ENCODE results near the gene TRNAU1AP. TPM values are rescaled to one million over a fixed set of nuclear protein-coding genes. Genes with fewer than 3 reads are reported as not detected.
"Not testable (repeated sequence)": the region's sequence is repeated elsewhere in the genome, so short reads cannot be mapped to it uniquely, and the experiment has no call there.

The TRNAU1AP gene
- total RNA-seq, 2 experiments from 2014 or later, result 69.3 to 70.6 TPM

GRCh38 chr1:28565040-28565439 lies 12.2 kb downstream of the TRNAU1AP start:
- peaks cover 54% of the 10 kb centered on the region for H3K36me3 Mint-ChIP-seq (ENCODE audit: low read depth)
- H3K27ac Mint-ChIP-seq, result no peak overlapping the region
- DNase-seq, result no peak
- POLR2A ChIA-PET, result interaction anchor here (1.0 kb wide), 1 partner anchor 12 kb away, joined by 3 read pairs; the partner anchor contains the start of gene TRNAU1AP
- CTCF ChIA-PET, result interaction anchor here (1.5 to 2.2 kb wide), 2 partner anchors 14 to 16 kb away, joined by 6 to 8 read pairs; no protein-coding TSS in a partner anchor
- no peak overlapping the region for H3K4me3 Mint-ChIP-seq
- no peaks in the 10 kb centered on the region for H3K9me3 Mint-ChIP-seq
- no peaks in the 10 kb centered on the region for H3K4me1 Mint-ChIP-seq
- H3K27me3 Mint-ChIP-seq, result no peaks in the 10 kb centered on the region

- no peaks in the 10 kb centered on the region for H3K27me3 Mint-ChIP-seq
- POLR2A ChIA-PET, result interaction anchor here (0.6 kb wide), 1 partner anchor 158 kb away, joined by 8 read pairs; no protein-coding TSS in a partner anchor
- peaks cover 49% of the 10 kb centered on the region for H3K36me3 Mint-ChIP-seq (ENCODE audit: low read depth)
- no peak for DNase-seq
- CTCF ChIA-PET, result interaction anchor here (0.6 to 2.2 kb wide), 3 partner anchors 13 to 249 kb away, joined by 3 to 8 read pairs (median 6); no protein-coding TSS in a partner anchor
- H3K4me3 Mint-ChIP-seq, result no peak overlapping the region
- H3K27ac Mint-ChIP-seq, result no peak overlapping the region
- H3K9me3 Mint-ChIP-seq, result no peaks in the 10 kb centered on the region
- no peaks in the 10 kb centered on the region for H3K4me1 Mint-ChIP-seq
Observed at GRCh38 chr1:28565726-28566125, 12.8 kb downstream of the TRNAU1AP start.

GRCh38 chr1:28566931-28567330 lies 14.0 kb downstream of the TRNAU1AP start:
- Mint-ChIP-seq H3K9me3 (no peaks in the 10 kb centered on the region), H3K27ac (peak overlapping the region; percentile 37), H3K36me3 (ENCODE audit: low read depth) (peaks cover 49% of the 10 kb centered on the region), H3K4me1 (no peaks in the 10 kb centered on the region), H3K27me3 (no peaks in the 10 kb centered on the region), H3K4me3 (no peak overlapping the region)
- ChIA-PET CTCF (interaction anchor here (0.5 to 0.9 kb wide), 3 partner anchors 13 to 213 kb away, joined by 3 to 4 read pairs (median 4); no protein-coding TSS in a partner anchor), POLR2A (no interaction called here)
- no peak for DNase-seq

- H3K4me1 Mint-ChIP-seq, result no peaks in the 10 kb centered on the region
- H3K4me3 Mint-ChIP-seq, result no peak overlapping the region
- no peaks in the 10 kb centered on the region for H3K9me3 Mint-ChIP-seq
Observed at GRCh38 chr1:28571911-28572310, 19.0 kb downstream of the TRNAU1AP start.

GRCh38 chr1:28572891-28573290 lies 20.0 kb downstream of the TRNAU1AP start:
- DNase-seq, POLR2A ChIA-PET, H3K27ac Mint-ChIP-seq, H3K27me3 Mint-ChIP-seq, H3K4me1 Mint-ChIP-seq, H3K9me3 Mint-ChIP-seq, H3K4me3 Mint-ChIP-seq: not testable (repeated sequence)
- CTCF ChIA-PET, result interaction anchor here (0.6 to 0.9 kb wide), 3 partner anchors 8 to 209 kb away, joined by 3 to 5 read pairs (median 3); partner anchors contain the start of gene RAB42
- H3K36me3 Mint-ChIP-seq (ENCODE audit: low read depth), result peaks cover 35% of the 10 kb centered on the region

More at GRCh38 chr1:28571911-28572310, 19.0 kb downstream of the TRNAU1AP start:
- Mint-ChIP-seq H3K27ac (no peak overlapping the region), H3K27me3 (no peaks in the 10 kb centered on the region), H3K36me3 (ENCODE audit: low read depth) (peaks cover 32% of the 10 kb centered on the region)
- no peak for DNase-seq
- POLR2A ChIA-PET, result no interaction called here
- CTCF ChIA-PET, result interaction anchor here (0.9 to 1.5 kb wide), 3 partner anchors 10 to 19 kb away, joined by 3 to 8 read pairs (median 6); partner anchors contain the start of gene TRNAU1AP

- no peak for DNase-seq
- peaks cover 34% of the 10 kb centered on the region for H3K36me3 Mint-ChIP-seq (ENCODE audit: low read depth)
Observed at GRCh38 chr1:28573564-28573963, 20.7 kb downstream of the TRNAU1AP start.

GRCh38 chr1:28577052-28577678 lies 24.3 kb downstream of the TRNAU1AP start:
- ChIA-PET CTCF (interaction anchor here (1.0 to 1.6 kb wide), 5 partner anchors 13 to 159 kb away, joined by 3 to 4 read pairs (median 3); partner anchors contain the start of gene YTHDF2), POLR2A (no interaction called here)
- Mint-ChIP-seq H3K27me3 (no peaks in the 10 kb centered on the region), H3K27ac (peak overlapping the region; percentile 3), H3K4me1 (peaks cover 29% of the 10 kb centered on the region), H3K4me3 (no peak overlapping the region), H3K9me3 (no peaks in the 10 kb centered on the region), H3K36me3 (ENCODE audit: low read depth) (peaks cover 50% of the 10 kb centered on the region)
- no peak for DNase-seq

More at GRCh38 chr1:28573564-28573963, 20.7 kb downstream of the TRNAU1AP start:
- CTCF ChIA-PET, result interaction anchor here (0.7 kb wide), 1 partner anchor 19 kb away, joined by 3 read pairs; the partner anchor contains the start of gene RAB42
- H3K4me3 Mint-ChIP-seq, result no peak overlapping the region
- H3K9me3 Mint-ChIP-seq, result no peaks in the 10 kb centered on the region
- peaks cover 9% of the 10 kb centered on the region for H3K4me1 Mint-ChIP-seq
- POLR2A ChIA-PET, result no interaction called here
- H3K27me3 Mint-ChIP-seq, result no peaks in the 10 kb centered on the region
- H3K27ac Mint-ChIP-seq, result no peak overlapping the region

GRCh38 chr1:28577738-28578536 lies 25.1 kb downstream of the TRNAU1AP start:
- Mint-ChIP-seq H3K36me3 (ENCODE audit: low read depth) (peaks cover 50% of the 10 kb centered on the region), H3K4me1 (peaks cover 31% of the 10 kb centered on the region), H3K27me3 (no peaks in the 10 kb centered on the region), H3K9me3 (no peaks in the 10 kb centered on the region), H3K27ac (peak overlapping the region; percentile 58), H3K4me3 (no peak overlapping the region)
- ChIA-PET POLR2A (no interaction called here), CTCF (interaction anchor here (1.2 to 1.9 kb wide), 6 partner anchors 8 to 159 kb away, joined by 3 to 6 read pairs (median 4); partner anchors contain the start of gene YTHDF2)
- no peak for DNase-seq

GRCh38 chr1:28578696-28579218 lies 25.9 kb downstream of the TRNAU1AP start:
- DNase-seq, result no peak
- H3K27ac Mint-ChIP-seq, result peak overlapping the region; percentile 58
- no peak overlapping the region for H3K4me3 Mint-ChIP-seq
- ChIA-PET POLR2A (no interaction called here), CTCF (interaction anchor here (1.0 to 2.1 kb wide), 4 partner anchors 9 to 158 kb away, joined by 3 to 8 read pairs (median 6); partner anchors contain the start of genes TRNAU1AP and YTHDF2)
- H3K9me3 Mint-ChIP-seq, result no peaks in the 10 kb centered on the region
- no peaks in the 10 kb centered on the region for H3K27me3 Mint-ChIP-seq
- H3K36me3 Mint-ChIP-seq (ENCODE audit: low read depth), result peaks cover 50% of the 10 kb centered on the region
- peaks cover 34% of the 10 kb centered on the region for H3K4me1 Mint-ChIP-seq

- Mint-ChIP-seq H3K36me3 (ENCODE audit: low read depth) (peaks cover 50% of the 10 kb centered on the region), H3K27ac (peak overlapping the region; percentile 93), H3K27me3 (no peaks in the 10 kb centered on the region), H3K4me1 (peaks cover 35% of the 10 kb centered on the region), H3K4me3 (peak overlapping the region; percentile 84), H3K9me3 (no peaks in the 10 kb centered on the region)
- DNase-seq, result no peak
- POLR2A ChIA-PET, result interaction anchor here (0.7 to 0.8 kb wide), 2 partner anchors 13 to 61 kb away, joined by 4 read pairs; no protein-coding TSS in a partner anchor
- CTCF ChIA-PET, result interaction anchor here (0.6 to 2.2 kb wide), 8 partner anchors 10 to 277 kb away, joined by 3 to 8 read pairs (median 5); partner anchors contain the start of genes TRNAU1AP and YTHDF2
Observed at GRCh38 chr1:28579401-28579800, 26.5 kb downstream of the TRNAU1AP start.

- no peaks in the 10 kb centered on the region for H3K27me3 Mint-ChIP-seq
- H3K4me3 Mint-ChIP-seq, result peak overlapping the region; percentile 84
- H3K27ac Mint-ChIP-seq, result peak overlapping the region; percentile 93
- H3K4me1 Mint-ChIP-seq, result peaks cover 35% of the 10 kb centered on the region
- DNase-seq, result peak; percentile 65
- ChIA-PET CTCF (interaction anchor here (0.6 to 2.4 kb wide), 20 partner anchors 8 to 1471 kb away, joined by 3 to 12 read pairs (median 4); partner anchors contain the start of genes RAB42, TRNAU1AP and YTHDF2), POLR2A (interaction anchor here (0.6 to 2.4 kb wide), 13 partner anchors 12 to 332 kb away, joined by 3 to 22 read pairs (median 4); partner anchors contain the start of genes RAB42, RCC1, RNU11 and TAF12)
- H3K9me3 Mint-ChIP-seq, result no peaks in the 10 kb centered on the region
- H3K36me3 Mint-ChIP-seq (ENCODE audit: low read depth), result peaks cover 42% of the 10 kb centered on the region
Observed at GRCh38 chr1:28580722-28581530, 28.0 kb downstream of the TRNAU1AP start.
